Calu3 (cell line): Measurements from ENCODE around the gene NCOA6. TPM values are rescaled to one million over a fixed set of nuclear protein-coding genes. Genes with fewer than 3 reads are reported as not detected.

Experiments
- BruUV-seq: library from RNA; stranded (reverse); fragments of 400-500 nt; replicated peaks from 2 replicates; lab custom pipeline; 2021; lab: Mats Ljungman, UMichigan
- CTCF ChIA-PET: fragments of 300-600 bp; sonication (Branson Sonifier 250); formaldehyde crosslinking; loops from one replicate; lab custom pipeline; 2022; ENCODE audit warnings: antibody characterized with exemption; lab: Charles Lee
- DNase-seq: peaks from one replicate; pipeline ENCODE4 v3.0.0; 2022
- H3K27ac Mint-ChIP-seq: one replicate; pipeline ENCODE4 v1.8.0; 2022; ENCODE audit warnings: mixed read lengths; ENCODE audit not compliant: unreplicated experiment
- H3K27me3 Mint-ChIP-seq: one replicate; pipeline ENCODE4 v1.8.0; 2022; ENCODE audit warnings: mixed read lengths; ENCODE audit not compliant: unreplicated experiment
- H3K36me3 Mint-ChIP-seq: one replicate; pipeline ENCODE4 v1.8.0; 2022; ENCODE audit warnings: mild to moderate bottlenecking, moderate library complexity, mixed read lengths; ENCODE audit not compliant: insufficient read depth, unreplicated experiment
- H3K4me1 Mint-ChIP-seq: one replicate; pipeline ENCODE4 v1.8.0; 2022; ENCODE audit warnings: mild to moderate bottlenecking, low read depth, mixed read lengths; ENCODE audit not compliant: unreplicated experiment
- H3K4me3 Mint-ChIP-seq: one replicate; pipeline ENCODE4 v1.8.0; 2022; ENCODE audit warnings: mild to moderate bottlenecking, low read depth, moderate library complexity, mixed read lengths; ENCODE audit not compliant: unreplicated experiment
- H3K9me3 Mint-ChIP-seq: one replicate; pipeline ENCODE4 v1.8.0; 2022; ENCODE audit warnings: low read depth, mixed read lengths; ENCODE audit not compliant: unreplicated experiment
- intact Hi-C: fragments of 100-400 bp; cut with micrococcal nuclease; formaldehyde crosslinking; loops from one replicate; pipeline ENCODE4 v1.10.0; 2022; ENCODE audit not compliant: unreplicated experiment
- total RNA-seq: library from RNA; stranded (reverse); gene quantifications from 2 replicates; pipeline ENCODE4 v1.2.3, GENCODE V29; 2022
- TF ChIP-seq, protein P1 (sequence below): fragments of 200-600 bp; IDR thresholded peaks from one replicate; pipeline ENCODE4 v1.8.0; 2022; ENCODE audit warnings: antibody characterized with exemption; ENCODE audit not compliant: unreplicated experiment

Gene NCOA6
- total RNA-seq, 1 experiment from 2014 or later: 42.8 TPM

DNA sequence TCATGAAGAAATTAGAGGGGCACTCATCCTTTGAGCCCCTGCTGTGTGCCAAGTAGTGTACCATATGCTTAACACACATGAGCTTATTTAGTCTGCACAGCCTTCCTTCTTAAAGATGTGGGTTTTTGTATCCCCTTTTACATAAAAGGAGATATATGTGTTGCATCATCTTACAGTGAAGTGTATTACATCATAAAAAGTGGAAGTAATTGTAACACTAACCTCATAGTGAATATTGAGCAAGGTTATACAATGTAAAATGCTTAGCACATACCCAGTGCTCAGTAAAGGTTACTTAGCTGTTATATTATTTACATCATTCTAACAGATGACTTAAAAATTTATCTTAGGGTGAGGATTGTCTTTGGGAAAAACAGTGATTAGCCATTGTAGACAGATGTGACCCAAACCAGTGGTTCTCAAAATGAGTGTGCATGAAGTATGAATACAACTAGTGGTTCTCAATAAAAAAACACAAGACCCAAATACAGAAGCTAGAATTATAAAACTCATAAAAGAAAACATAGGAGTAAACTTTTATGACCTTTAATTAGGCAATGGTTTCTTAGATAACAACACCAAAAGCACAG is 144.8 kb downstream of the NCOA6 start:
- BruUV-seq: no TSS peak
- TF ChIP-seq, protein P1, sequence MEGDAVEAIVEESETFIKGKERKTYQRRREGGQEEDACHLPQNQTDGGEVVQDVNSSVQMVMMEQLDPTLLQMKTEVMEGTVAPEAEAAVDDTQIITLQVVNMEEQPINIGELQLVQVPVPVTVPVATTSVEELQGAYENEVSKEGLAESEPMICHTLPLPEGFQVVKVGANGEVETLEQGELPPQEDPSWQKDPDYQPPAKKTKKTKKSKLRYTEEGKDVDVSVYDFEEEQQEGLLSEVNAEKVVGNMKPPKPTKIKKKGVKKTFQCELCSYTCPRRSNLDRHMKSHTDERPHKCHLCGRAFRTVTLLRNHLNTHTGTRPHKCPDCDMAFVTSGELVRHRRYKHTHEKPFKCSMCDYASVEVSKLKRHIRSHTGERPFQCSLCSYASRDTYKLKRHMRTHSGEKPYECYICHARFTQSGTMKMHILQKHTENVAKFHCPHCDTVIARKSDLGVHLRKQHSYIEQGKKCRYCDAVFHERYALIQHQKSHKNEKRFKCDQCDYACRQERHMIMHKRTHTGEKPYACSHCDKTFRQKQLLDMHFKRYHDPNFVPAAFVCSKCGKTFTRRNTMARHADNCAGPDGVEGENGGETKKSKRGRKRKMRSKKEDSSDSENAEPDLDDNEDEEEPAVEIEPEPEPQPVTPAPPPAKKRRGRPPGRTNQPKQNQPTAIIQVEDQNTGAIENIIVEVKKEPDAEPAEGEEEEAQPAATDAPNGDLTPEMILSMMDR: no peak
- H3K9me3 Mint-ChIP-seq: no peaks in the 10 kb centered on the region
- intact Hi-C loops: no loop called here
- no peak overlapping the region for H3K4me3 Mint-ChIP-seq
- no peak for DNase-seq
- no peak overlapping the region for H3K27ac Mint-ChIP-seq
- CTCF ChIA-PET: interaction anchor here (2.1 kb wide), 1 partner anchor 23 kb away, joined by 4 read pairs; no protein-coding TSS in a partner anchor
- H3K36me3 Mint-ChIP-seq: peaks cover 17% of the 10 kb centered on the region
- peaks cover 16% of the 10 kb centered on the region for H3K4me1 Mint-ChIP-seq
- H3K27me3 Mint-ChIP-seq: no peaks in the 10 kb centered on the region

GRCh38 chr20:34676642-34677373 is 148.6 kb downstream of the NCOA6 start, which contains the start of gene PIGU:
Gene PIGU, minus strand, starts transcription at chr20:34677092. Its CDS starts 7 bp downstream, at chr20:34677085.
- intact Hi-C loops: loop anchor here (2.0 kb wide), 1 partner anchor 28 kb away; the partner anchor contains the start of gene TP53INP2
- peaks cover 17% of the 10 kb centered on the region for H3K36me3 Mint-ChIP-seq
- H3K27me3 Mint-ChIP-seq: no peaks in the 10 kb centered on the region
- TF ChIP-seq, protein P1: no peak
- no peaks in the 10 kb centered on the region for H3K9me3 Mint-ChIP-seq
- CTCF ChIA-PET: interaction anchor here (0.6 to 1.5 kb wide), 10 partner anchors 8 to 420 kb away, joined by 3 to 10 read pairs (median 4); no protein-coding TSS in a partner anchor
- BruUV-seq: no TSS peak
- H3K27ac Mint-ChIP-seq: peak within 1 kb of the TSS; percentile 71
- H3K4me1 Mint-ChIP-seq: peaks cover 27% of the 10 kb centered on the region
- peak; percentile 99 for DNase-seq
- H3K4me3 Mint-ChIP-seq: peak within 1 kb of the TSS; percentile 89

- Mint-ChIP-seq H3K36me3 (peaks cover 17% of the 10 kb centered on the region), H3K27me3 (no peaks in the 10 kb centered on the region), H3K9me3 (no peaks in the 10 kb centered on the region), H3K4me1 (peaks cover 27% of the 10 kb centered on the region), H3K27ac (peak overlapping the region; percentile 71), H3K4me3 (peak overlapping the region; percentile 89)
- intact Hi-C loops: loop anchor here (2.0 kb wide), 1 partner anchor 29 kb away; the partner anchor contains the start of gene TP53INP2
- CTCF ChIA-PET: interaction anchor here (0.6 to 1.5 kb wide), 5 partner anchors 12 to 111 kb away, joined by 3 to 4 read pairs (median 3); no protein-coding TSS in a partner anchor
- TF ChIP-seq, protein P1: no peak
- BruUV-seq: TSS peak; percentile 56
- DNase-seq: no peak
These were observed 149.3 kb downstream of the NCOA6 start for GRCh38 chr20:34675993-34676641.

GRCh38 chr20:34675561-34675960 is 149.9 kb downstream of the NCOA6 start:
- Mint-ChIP-seq H3K4me3 (peak overlapping the region; percentile 89), H3K9me3 (no peaks in the 10 kb centered on the region), H3K27me3 (no peaks in the 10 kb centered on the region), H3K27ac (peak overlapping the region; percentile 25), H3K36me3 (peaks cover 17% of the 10 kb centered on the region), H3K4me1 (peaks cover 27% of the 10 kb centered on the region)
- no peak for DNase-seq
- TF ChIP-seq, protein P1: no peak
- CTCF ChIA-PET: interaction anchor here (0.6 to 0.9 kb wide), 5 partner anchors 17 to 387 kb away, joined by 3 to 4 read pairs (median 4); no protein-coding TSS in a partner anchor
- no TSS peak for BruUV-seq
- intact Hi-C loops: no loop called here
